H9 (cell line): ENCODE data around the gene CALHM5. TPM values are rescaled to one million over a fixed set of nuclear protein-coding genes. Genes with fewer than 3 reads are reported as not detected.

ENCODE experiments used
- DNase-seq: peaks from one replicate; pipeline ENCODE4 v3.0.0-alpha.2; 2017
- H2AFZ ChIP-seq: one replicate; pipeline ENCODE4 v1.6.1; 2013; ENCODE audit warnings: mild to moderate bottlenecking, low read length, control low read depth, moderate library complexity
- H2AK5ac ChIP-seq: 2 replicates; pipeline ENCODE4 v1.6.1; 2013; ENCODE audit warnings: low read length, control low read depth, mixed read lengths; ENCODE audit not compliant: insufficient read length
- H2BK120ac ChIP-seq: one replicate; pipeline ENCODE4 v1.6.1; 2013; ENCODE audit warnings: low read depth, mild to moderate bottlenecking, low read length, control low read depth, inconsistent platforms; ENCODE audit not compliant: poor library complexity, severe bottlenecking
- H2BK12ac ChIP-seq: 2 replicates; pipeline ENCODE4 v1.6.1; 2013; ENCODE audit warnings: low read length, control low read depth, mixed read lengths, low read depth; ENCODE audit not compliant: insufficient read length
- H2BK15ac ChIP-seq: 2 replicates; pipeline ENCODE4 v1.6.1; 2013; ENCODE audit warnings: low read depth, low read length, control low read depth
- H2BK20ac ChIP-seq: one replicate; pipeline ENCODE4 v1.6.1; 2013; ENCODE audit warnings: low read depth, mild to moderate bottlenecking, low read length, control low read depth, inconsistent platforms; ENCODE audit not compliant: poor library complexity, severe bottlenecking
- H2BK5ac ChIP-seq: 2 replicates; pipeline ENCODE4 v1.6.1; 2013; ENCODE audit warnings: low read length, control low read depth, mixed read lengths; ENCODE audit not compliant: insufficient read length
- H3K14ac ChIP-seq: 2 replicates; pipeline ENCODE4 v1.6.1; 2013; ENCODE audit warnings: low read length, control low read depth; ENCODE audit not compliant: insufficient read depth
- H3K18ac ChIP-seq: 2 replicates; pipeline ENCODE4 v1.6.1; 2013; ENCODE audit warnings: low read depth, mild to moderate bottlenecking, mixed read lengths, low read length, control low read depth; ENCODE audit not compliant: insufficient read length
- H3K23ac ChIP-seq: 2 replicates; pipeline ENCODE4 v1.6.1; 2013; ENCODE audit warnings: low read length, control low read depth, mixed read lengths, low read depth; ENCODE audit not compliant: insufficient read length
- H3K23me2 ChIP-seq: 2 replicates; pipeline ENCODE4 v1.6.1; 2013; ENCODE audit warnings: low read depth, mild to moderate bottlenecking, mixed read lengths, low read length, control low read depth; ENCODE audit not compliant: insufficient read length, poor library complexity, severe bottlenecking
- H3K27ac ChIP-seq: 2 replicates; pipeline ENCODE4 v1.5.1; 2013; ENCODE audit warnings: low read length, control low read depth, mixed read lengths, low read depth; ENCODE audit not compliant: insufficient read length
- H3K27me3 ChIP-seq: 2 replicates; pipeline ENCODE4 v1.6.1; 2013; ENCODE audit warnings: low read length, control low read depth, inconsistent platforms; ENCODE audit not compliant: insufficient read depth
- H3K4ac ChIP-seq: 2 replicates; pipeline ENCODE4 v1.6.1; 2013; ENCODE audit warnings: low read depth, mild to moderate bottlenecking, control low read depth, inconsistent platforms, low read length, moderate library complexity
- H3K4me1 ChIP-seq: 2 replicates; pipeline ENCODE4 v1.6.1; 2013; ENCODE audit warnings: low read length, control low read depth, inconsistent platforms; ENCODE audit not compliant: insufficient read depth
- H3K4me2 ChIP-seq: 2 replicates; pipeline ENCODE4 v1.6.1; 2013; ENCODE audit warnings: low read length, control low read depth, mixed read lengths; ENCODE audit not compliant: insufficient read length, insufficient read depth
- H3K56ac ChIP-seq: 2 replicates; pipeline ENCODE4 v1.6.1; 2013; ENCODE audit warnings: low read depth, mild to moderate bottlenecking, mixed read lengths, low read length, control low read depth; ENCODE audit not compliant: insufficient read length
- H3K79me1 ChIP-seq: 2 replicates; pipeline ENCODE4 v1.6.1; 2013; ENCODE audit warnings: low read depth, mild to moderate bottlenecking, moderate library complexity, low read length, control low read depth, inconsistent platforms; ENCODE audit not compliant: insufficient read depth, poor library complexity, severe bottlenecking
- H3K79me2 ChIP-seq: 2 replicates; pipeline ENCODE4 v1.6.1; 2013; ENCODE audit warnings: low read length, control low read depth, inconsistent platforms; ENCODE audit not compliant: insufficient read depth
- H3K9ac ChIP-seq: 2 replicates; pipeline ENCODE4 v1.6.1; 2013; ENCODE audit warnings: low read length, control low read depth, mixed read lengths; ENCODE audit not compliant: insufficient read length; ENCODE audit errors: extremely low read depth
- H3K9me3 ChIP-seq: one replicate; pipeline ENCODE4 v1.6.1; 2013; ENCODE audit warnings: low read depth, low read length, inconsistent platforms; ENCODE audit not compliant: control insufficient read depth
- H3T11ph ChIP-seq: one replicate; pipeline ENCODE4 v1.6.1; 2013; ENCODE audit warnings: mild to moderate bottlenecking, low read length, control low read depth, inconsistent platforms
- H4K20me1 ChIP-seq: one replicate; pipeline ENCODE4 v1.6.1; 2013; ENCODE audit not compliant: control insufficient read depth, insufficient read length, insufficient read depth
- H4K5ac ChIP-seq: 2 replicates; pipeline ENCODE4 v1.6.1; 2013; ENCODE audit warnings: low read depth, mild to moderate bottlenecking, mixed read lengths, low read length, control low read depth; ENCODE audit not compliant: insufficient read length
- H4K8ac ChIP-seq: replicated peaks from 2 replicates; pipeline ENCODE4 v1.6.1; 2013; ENCODE audit warnings: low read length, control low read depth, mixed read lengths, low read depth; ENCODE audit not compliant: insufficient read length
- H4K91ac ChIP-seq: 2 replicates; pipeline ENCODE4 v1.6.1; 2013; ENCODE audit warnings: low read depth, mild to moderate bottlenecking, moderate library complexity, mixed read lengths, low read length, control low read depth; ENCODE audit not compliant: insufficient read length
- H3K27ac Mint-ChIP-seq, 3 experiments: 2 replicates in 2 of 3; 3 replicates in 1 of 3; pipeline ENCODE4 v1.8.0; 2020 to 2021; ENCODE audit warnings: mixed read lengths in 3 of 3, mild to moderate bottlenecking in 1 of 3, moderate library complexity in 1 of 3
- H3K27me3 Mint-ChIP-seq: 2 replicates; pipeline ENCODE4 v1.8.0; 2021; ENCODE audit warnings: low read depth, mild to moderate bottlenecking, moderate library complexity, mixed read lengths
- H3K36me3 Mint-ChIP-seq, 3 experiments: 2 replicates in 2 of 3; 3 replicates in 1 of 3; pipeline ENCODE4 v1.8.0; 2020 to 2021; ENCODE audit warnings: low read depth in 3 of 3, mixed read lengths in 3 of 3; ENCODE audit not compliant: insufficient read depth in 1 of 3
- H3K4me1 Mint-ChIP-seq, 2 experiments: 2 replicates each; pipeline ENCODE4 v1.8.0; 2020; ENCODE audit warnings: mixed read lengths in 2 of 2
- H3K4me3 Mint-ChIP-seq, 2 experiments: 2 replicates in 1 of 2; 3 replicates in 1 of 2; pipeline ENCODE4 v1.8.0; 2020 to 2021; ENCODE audit warnings: mild to moderate bottlenecking in 2 of 2, mixed read lengths in 2 of 2, moderate library complexity in 1 of 2
- H3K9me3 Mint-ChIP-seq, 2 experiments: 2 replicates in 1 of 2; 3 replicates in 1 of 2; pipeline ENCODE4 v1.8.0; 2020; ENCODE audit warnings: mild to moderate bottlenecking in 2 of 2, mixed read lengths in 2 of 2, moderate library complexity in 1 of 2
- WGBS: extraction: QIAGEN DNeasy Blood & Tissue Kit; methylation state at CpG from one replicate; pipeline ENCODE4 v1.1.7; 2013; ENCODE audit warnings: missing lambda C conversion rate, low lambda C conversion rate, mixed read lengths; ENCODE audit not compliant: insufficient read length; ENCODE audit errors: extremely low coverage; 5-methylcytosine and 5-hydroxymethylcytosine counted together
- total RNA-seq: library from RNA; stranded (reverse); gene quantifications from 2 replicates; pipeline ENCODE4 v1.2.1, GENCODE V29; 2021
- TF ChIP-seq, protein P1 (sequence below): fragments of 200-600 bp; sonication (generic); conservative IDR thresholded peaks from 3 replicates; pipeline ENCODE4 v1.8.0; 2021; ENCODE audit warnings: antibody characterized with exemption, mild to moderate bottlenecking

CALHM5 gene
- total RNA-seq, 1 experiment from 2014 or later = 0.09 TPM

DNA sequence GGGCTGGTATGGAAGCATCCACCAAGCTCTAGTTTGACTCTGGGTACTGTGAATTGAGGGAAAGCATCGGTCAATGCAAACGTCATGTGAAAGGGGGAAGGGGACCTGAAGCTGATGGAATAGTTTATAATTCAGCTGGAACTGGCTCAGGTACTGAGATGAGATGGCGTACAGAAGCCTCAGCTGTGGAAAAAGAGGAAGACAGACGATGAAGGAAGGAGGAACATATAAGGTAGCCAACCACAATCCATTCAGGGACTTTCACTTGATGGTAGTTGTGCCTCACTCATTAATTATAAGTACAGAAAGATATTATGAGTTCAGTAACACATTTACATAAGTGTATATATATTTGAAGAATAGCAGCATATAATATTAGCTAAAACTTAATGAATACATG, 2.7 kb downstream of the CALHM5 start:
- Histone ChIP-seq H3K27ac (no peak overlapping the region), H4K20me1 (no peaks in the 10 kb centered on the region), H3K4me2 (no peak overlapping the region), H3K9ac (no peak overlapping the region), H3T11ph (no peak overlapping the region), H2AK5ac (no peak overlapping the region), H2BK15ac (no peak overlapping the region), H3K23ac (no peak overlapping the region), H3K9me3 (no peaks in the 10 kb centered on the region), H3K27me3 (no peaks in the 10 kb centered on the region), H3K23me2 (no peaks in the 10 kb centered on the region), H2BK120ac (no peak overlapping the region), H4K91ac (no peak overlapping the region), H3K4me1 (peaks cover 4% of the 10 kb centered on the region; the same call in 1 of the 2 replicates), H3K79me1 (no peaks in the 10 kb centered on the region), H3K14ac (no peak overlapping the region), H3K18ac (no peak overlapping the region), H2BK12ac (no peak overlapping the region), H2BK5ac (no peak overlapping the region), H3K79me2 (no peaks in the 10 kb centered on the region), H3K56ac (no peak overlapping the region), H4K8ac (no peak overlapping the region), H3K4ac (no peak overlapping the region), H2BK20ac (no peak overlapping the region), H2AFZ (no peak overlapping the region), H4K5ac (no peak overlapping the region)
- Mint-ChIP-seq H3K4me1 (peaks cover 11 to 18% of the 10 kb centered on the region in 2 experiments), H3K27ac (no peak overlapping the region), H3K27me3 (no peaks in the 10 kb centered on the region; the same call in 1 of the 2 replicates), H3K4me3 (no peak overlapping the region), H3K9me3 (peaks cover 0 to 3% of the 10 kb centered on the region in 2 experiments; a peak in 3 of 5 replicates), H3K36me3 (0 out of 7 replicates have a peak, but pooled peaks cover 0 to 2% (median 0%) of the 10 kb centered on the region in 3 experiments)
- WGBS = no CpG with 5 or more reads among the region's 4 CpGs
- DNase-seq = no peak
- TF ChIP-seq, protein P1, sequence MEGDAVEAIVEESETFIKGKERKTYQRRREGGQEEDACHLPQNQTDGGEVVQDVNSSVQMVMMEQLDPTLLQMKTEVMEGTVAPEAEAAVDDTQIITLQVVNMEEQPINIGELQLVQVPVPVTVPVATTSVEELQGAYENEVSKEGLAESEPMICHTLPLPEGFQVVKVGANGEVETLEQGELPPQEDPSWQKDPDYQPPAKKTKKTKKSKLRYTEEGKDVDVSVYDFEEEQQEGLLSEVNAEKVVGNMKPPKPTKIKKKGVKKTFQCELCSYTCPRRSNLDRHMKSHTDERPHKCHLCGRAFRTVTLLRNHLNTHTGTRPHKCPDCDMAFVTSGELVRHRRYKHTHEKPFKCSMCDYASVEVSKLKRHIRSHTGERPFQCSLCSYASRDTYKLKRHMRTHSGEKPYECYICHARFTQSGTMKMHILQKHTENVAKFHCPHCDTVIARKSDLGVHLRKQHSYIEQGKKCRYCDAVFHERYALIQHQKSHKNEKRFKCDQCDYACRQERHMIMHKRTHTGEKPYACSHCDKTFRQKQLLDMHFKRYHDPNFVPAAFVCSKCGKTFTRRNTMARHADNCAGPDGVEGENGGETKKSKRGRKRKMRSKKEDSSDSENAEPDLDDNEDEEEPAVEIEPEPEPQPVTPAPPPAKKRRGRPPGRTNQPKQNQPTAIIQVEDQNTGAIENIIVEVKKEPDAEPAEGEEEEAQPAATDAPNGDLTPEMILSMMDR = no peak
